Measurements from ENCODE around the gene DENND4A.

- TF ChIP-seq POLR2AphosphoS5 (IDR thresholded peaks at IDR 0.05) (no peak), POLR2A (IDR thresholded peaks at IDR 0.05) (no peak), CTCF (IDR thresholded peaks at IDR 0.05) (no peak)
Observed at GRCh38 chr15:65841121-65841930, 49.2 kb upstream of the DENND4A start.

Measured in transverse colon (tissue), 4 donors.